ENCODE results near the gene PDIA4. TPM values are rescaled to one million over a fixed set of nuclear protein-coding genes. Genes with fewer than 3 reads are reported as not detected.
"Not testable (repeated sequence)": the region's sequence is repeated elsewhere in the genome, so short reads cannot be mapped to it uniquely, and the experiment has no call there.

The PDIA4 gene
- total and polyA plus RNA-seq, 2 experiments from 2014 or later, result 371 to 413 TPM

DNA sequence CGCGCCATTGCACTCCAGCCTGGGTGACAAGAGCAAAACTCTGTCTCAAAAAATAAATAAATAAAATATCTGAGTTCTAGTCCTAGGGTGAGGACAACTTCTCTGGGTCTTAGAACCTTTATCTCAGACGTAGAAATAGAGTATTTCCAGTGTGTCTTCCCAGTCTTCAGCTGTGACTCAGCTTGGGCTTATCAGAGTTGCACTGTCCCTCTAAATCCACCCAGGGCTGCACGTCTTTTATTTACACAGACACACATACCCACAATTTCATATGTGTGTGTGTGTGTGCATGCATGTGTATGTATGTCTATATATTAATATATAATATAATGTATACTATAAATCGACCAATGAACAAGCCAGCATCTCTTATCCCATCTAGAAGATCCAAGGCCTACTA is 13.0 kb upstream of the PDIA4 start:
- no peak overlapping the region for H3K27ac ChIP-seq
- no peaks in the 10 kb centered on the region for H4K20me1 ChIP-seq (ENCODE audit: insufficient read depth, poor library complexity, severe bottlenecking)
- H2AFZ ChIP-seq, result no peak overlapping the region
- TF ChIP-seq EZH2phosphoT487 (IDR thresholded peaks at IDR 0.05; ENCODE audit: low read depth, severe bottlenecking, unreplicated experiment) (no peak), EZH2 (IDR thresholded peaks at IDR 0.05; ENCODE audit: borderline replicate concordance) (no peak)
- TF ChIP-seq, protein P1, sequence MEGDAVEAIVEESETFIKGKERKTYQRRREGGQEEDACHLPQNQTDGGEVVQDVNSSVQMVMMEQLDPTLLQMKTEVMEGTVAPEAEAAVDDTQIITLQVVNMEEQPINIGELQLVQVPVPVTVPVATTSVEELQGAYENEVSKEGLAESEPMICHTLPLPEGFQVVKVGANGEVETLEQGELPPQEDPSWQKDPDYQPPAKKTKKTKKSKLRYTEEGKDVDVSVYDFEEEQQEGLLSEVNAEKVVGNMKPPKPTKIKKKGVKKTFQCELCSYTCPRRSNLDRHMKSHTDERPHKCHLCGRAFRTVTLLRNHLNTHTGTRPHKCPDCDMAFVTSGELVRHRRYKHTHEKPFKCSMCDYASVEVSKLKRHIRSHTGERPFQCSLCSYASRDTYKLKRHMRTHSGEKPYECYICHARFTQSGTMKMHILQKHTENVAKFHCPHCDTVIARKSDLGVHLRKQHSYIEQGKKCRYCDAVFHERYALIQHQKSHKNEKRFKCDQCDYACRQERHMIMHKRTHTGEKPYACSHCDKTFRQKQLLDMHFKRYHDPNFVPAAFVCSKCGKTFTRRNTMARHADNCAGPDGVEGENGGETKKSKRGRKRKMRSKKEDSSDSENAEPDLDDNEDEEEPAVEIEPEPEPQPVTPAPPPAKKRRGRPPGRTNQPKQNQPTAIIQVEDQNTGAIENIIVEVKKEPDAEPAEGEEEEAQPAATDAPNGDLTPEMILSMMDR (IDR thresholded peaks at IDR 0.05; ENCODE audit: poor library complexity), result no peak
- no peaks in the 10 kb centered on the region for H3K27me3 ChIP-seq
- H3K36me3 ChIP-seq (replicated peaks; ENCODE audit: insufficient read depth, low read depth), result no peaks in the 10 kb centered on the region
- 83% methylated on average over 5 of the region's 5 CpGs for WGBS (ENCODE audit: low lambda C conversion rate, missing lambda C conversion rate)
- no peak for DNase-seq (ENCODE audit: low spot score)
- no peak overlapping the region for H3K4me2 ChIP-seq
- no peaks in the 10 kb centered on the region for H3K79me2 ChIP-seq
- no peaks in the 10 kb centered on the region for H3K4me1 ChIP-seq (ENCODE audit: insufficient read depth)
- no peaks in the 10 kb centered on the region for H3K9me3 ChIP-seq (ENCODE audit: low read depth)
- no peaks in the 10 kb centered on the region for H3K9me2 ChIP-seq (replicated peaks; ENCODE audit: insufficient read depth)
- H3K4me3 ChIP-seq, result no peak overlapping the region

GRCh38 chr7:149038641-149039040 is 10.3 kb upstream of the PDIA4 start:
- not testable (repeated sequence) for H2AFZ ChIP-seq; H4K20me1 ChIP-seq (ENCODE audit: insufficient read depth, poor library complexity, severe bottlenecking); H3K79me2 ChIP-seq; H3K4me1 ChIP-seq (ENCODE audit: insufficient read depth); DNase-seq (ENCODE audit: low spot score); H3K27me3 ChIP-seq; H3K4me2 ChIP-seq; H3K36me3 ChIP-seq (replicated peaks; ENCODE audit: insufficient read depth, low read depth); H3K9me2 ChIP-seq (replicated peaks; ENCODE audit: insufficient read depth); H3K27ac ChIP-seq; H3K9me3 ChIP-seq (ENCODE audit: low read depth); H3K4me3 ChIP-seq
- 96% methylated on average over 32 of the region's 32 CpGs for WGBS (ENCODE audit: low lambda C conversion rate, missing lambda C conversion rate)

- DNase-seq (ENCODE audit: low spot score), result no peak
- H3K27me3 ChIP-seq, result no peaks in the 10 kb centered on the region
- H3K79me2 ChIP-seq, result no peaks in the 10 kb centered on the region
- TF ChIP-seq, protein P1 (IDR thresholded peaks at IDR 0.05; ENCODE audit: poor library complexity), result no peak
- TF ChIP-seq EZH2phosphoT487 (IDR thresholded peaks at IDR 0.05; ENCODE audit: low read depth, severe bottlenecking, unreplicated experiment) (no peak), EZH2 (IDR thresholded peaks at IDR 0.05; ENCODE audit: borderline replicate concordance) (no peak)
- H3K36me3 ChIP-seq (replicated peaks; ENCODE audit: insufficient read depth, low read depth), result no peaks in the 10 kb centered on the region
- no peaks in the 10 kb centered on the region for H4K20me1 ChIP-seq (ENCODE audit: insufficient read depth, poor library complexity, severe bottlenecking)
- H3K4me1 ChIP-seq (ENCODE audit: insufficient read depth), result no peaks in the 10 kb centered on the region
- H3K9me3 ChIP-seq (ENCODE audit: low read depth), result no peaks in the 10 kb centered on the region
- no peak overlapping the region for H2AFZ ChIP-seq
- no peaks in the 10 kb centered on the region for H3K9me2 ChIP-seq (replicated peaks; ENCODE audit: insufficient read depth)
- WGBS (ENCODE audit: low lambda C conversion rate, missing lambda C conversion rate), result 100% methylated on average over 1 of the region's 1 CpG
- no peak overlapping the region for H3K4me2 ChIP-seq
- H3K4me3 ChIP-seq, result no peak overlapping the region
- no peak overlapping the region for H3K27ac ChIP-seq
Measured at GRCh38 chr7:149036676-149037075, 8.4 kb upstream of the PDIA4 start.

GRCh38 chr7:149031353-149031910 is 3.1 kb upstream of the PDIA4 start:
- WGBS (ENCODE audit: low lambda C conversion rate, missing lambda C conversion rate), result 98% methylated on average over 3 of the region's 3 CpGs
- Histone ChIP-seq H4K20me1 (ENCODE audit: insufficient read depth, poor library complexity, severe bottlenecking) (no peaks in the 10 kb centered on the region), H3K9me2 (replicated peaks; ENCODE audit: insufficient read depth) (no peaks in the 10 kb centered on the region), H2AFZ (no peak overlapping the region), H3K27ac (no peak overlapping the region), H3K36me3 (replicated peaks; ENCODE audit: insufficient read depth, low read depth) (no peaks in the 10 kb centered on the region), H3K9me3 (ENCODE audit: low read depth) (no peaks in the 10 kb centered on the region), H3K4me2 (no peak overlapping the region), H3K79me2 (peaks cover 14% of the 10 kb centered on the region), H3K4me3 (no peak overlapping the region), H3K4me1 (ENCODE audit: insufficient read depth) (peaks cover 5% of the 10 kb centered on the region), H3K27me3 (no peaks in the 10 kb centered on the region)
- no peak for DNase-seq (ENCODE audit: low spot score)
- no peak for TF ChIP-seq EZH2 (IDR thresholded peaks at IDR 0.05; ENCODE audit: borderline replicate concordance)
- no peak for TF ChIP-seq EZH2phosphoT487 (IDR thresholded peaks at IDR 0.05; ENCODE audit: low read depth, severe bottlenecking, unreplicated experiment)
- TF ChIP-seq, protein P1 (IDR thresholded peaks at IDR 0.05; ENCODE audit: poor library complexity), result no peak

DNA sequence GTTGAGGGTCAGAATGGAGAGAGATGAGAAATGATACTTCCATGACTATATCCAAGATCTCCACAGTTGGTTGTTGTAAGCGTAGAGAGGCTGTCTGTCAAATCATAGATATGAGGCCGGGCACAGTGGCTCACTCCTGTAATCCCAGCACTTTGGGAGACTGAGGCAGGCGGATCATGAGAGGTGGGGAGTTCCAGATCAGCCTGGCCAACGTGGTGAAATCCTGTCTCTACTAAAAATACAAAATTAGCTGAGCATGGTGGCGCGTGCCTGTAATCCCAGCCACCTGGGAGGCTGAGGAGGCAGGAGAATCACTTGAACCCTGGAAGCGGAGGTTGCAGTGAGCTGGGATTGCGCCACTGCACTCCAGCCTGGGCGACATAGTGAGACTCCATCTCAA is 2.1 kb upstream of the PDIA4 start:
- not testable (repeated sequence) for H3K4me2 ChIP-seq; H3K9me3 ChIP-seq (ENCODE audit: low read depth); H3K9me2 ChIP-seq (replicated peaks; ENCODE audit: insufficient read depth); DNase-seq (ENCODE audit: low spot score); H4K20me1 ChIP-seq (ENCODE audit: insufficient read depth, poor library complexity, severe bottlenecking); H3K36me3 ChIP-seq (replicated peaks; ENCODE audit: insufficient read depth, low read depth); H3K27me3 ChIP-seq; H2AFZ ChIP-seq; H3K4me3 ChIP-seq; H3K27ac ChIP-seq
- Histone ChIP-seq H3K79me2 (peaks cover 24% of the 10 kb centered on the region), H3K4me1 (ENCODE audit: insufficient read depth) (peaks cover 14% of the 10 kb centered on the region)
- 96% methylated on average over 9 of the region's 9 CpGs for WGBS (ENCODE audit: low lambda C conversion rate, missing lambda C conversion rate)
